Renal pelvis (tissue), 4 donors: ENCODE data around the gene TMEM33. TPM values are rescaled to one million over a fixed set of nuclear protein-coding genes. Genes with fewer than 3 reads are reported as not detected.

Source experiments
- DNase-seq: peaks from one replicate; pipeline ENCODE4 v3.0.0-alpha.2; 2013
- polyA plus RNA-seq, 3 donors: library from polyadenylated mRNA; unstranded; fragments of 120-200 nt; gene quantifications; one replicate each; pipeline ENCODE4 v1.2.1, GENCODE V29; 2013; ENCODE audit not compliant: insufficient read length in 3 of 3

Gene TMEM33
- polyA plus RNA-seq, 3 donors = 41.6 to 49.1 (median 46.8) TPM

GRCh38 chr4:41932988-41933387 is 2.2 kb upstream of the TMEM33 start:
- DNase-seq = no peak

GRCh38 chr4:41933997-41934503 is 1.2 kb upstream of the TMEM33 start:
- DNase-seq = no peak

DNA sequence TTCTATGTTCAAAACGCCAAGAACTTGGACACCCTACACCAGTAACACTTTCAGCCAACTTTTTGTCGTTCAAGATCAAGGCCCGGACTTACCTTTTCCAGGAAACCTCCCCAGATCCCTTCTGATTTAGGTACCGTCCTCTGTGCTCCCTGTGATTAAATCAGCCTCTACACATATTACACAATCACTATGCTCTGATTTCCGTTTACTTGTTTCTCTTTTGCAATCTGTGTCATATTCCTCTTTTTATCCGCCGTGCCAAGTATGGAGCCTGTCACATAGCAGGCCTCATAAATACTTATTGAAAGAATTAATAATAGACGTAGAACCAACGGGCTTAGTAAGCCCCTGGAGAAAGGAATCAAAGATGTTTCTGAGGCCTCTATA is 722 bp upstream of the TMEM33 start:
- no peak for DNase-seq

DNA sequence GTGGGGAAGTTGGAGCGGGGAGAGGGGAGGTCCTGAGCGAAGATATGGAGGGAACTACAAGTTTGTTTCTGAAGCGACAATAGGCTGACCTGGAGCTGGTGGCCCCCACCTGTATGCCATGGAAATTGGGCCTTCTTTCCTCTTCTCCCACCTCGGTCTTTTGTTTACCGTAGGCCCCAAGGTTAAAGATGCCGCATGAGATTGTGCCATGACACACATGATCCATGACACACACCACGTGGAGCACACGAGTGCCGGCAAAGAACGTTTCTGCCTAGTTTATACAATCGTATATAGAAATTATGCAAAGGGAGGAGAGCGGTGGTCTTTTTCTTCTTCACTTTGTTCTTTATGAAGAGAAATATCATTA is 408 bp downstream of the TMEM33 start:
- no peak for DNase-seq

DNA sequence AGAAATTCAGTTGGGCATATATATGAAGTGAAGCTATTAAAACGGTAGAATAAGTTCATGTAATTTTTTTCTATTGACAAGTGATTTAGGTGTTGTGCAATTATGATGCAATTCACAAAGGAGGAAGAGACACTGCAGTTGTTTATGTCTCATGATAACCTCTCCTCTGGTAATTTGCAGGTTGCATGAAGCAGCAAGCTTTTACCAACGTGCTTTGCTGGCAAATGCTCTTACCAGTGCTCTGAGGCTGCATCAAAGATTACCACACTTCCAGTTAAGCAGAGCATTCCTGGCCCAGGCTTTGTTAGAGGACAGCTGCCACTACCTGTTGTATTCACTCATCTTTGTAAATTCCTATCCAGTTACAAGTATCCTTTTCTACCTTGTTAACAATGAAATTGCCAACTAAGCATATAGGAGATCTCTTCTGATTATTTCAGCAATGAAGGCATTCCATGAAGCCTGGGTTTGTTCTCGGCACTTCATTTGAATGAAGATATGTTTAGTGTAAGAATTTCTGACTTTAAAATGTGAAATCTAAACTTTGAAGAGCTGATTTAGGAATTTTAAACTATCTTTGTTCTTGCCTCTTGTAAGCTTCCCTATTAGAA is 3.9 kb downstream of the TMEM33 start:
- no peak for DNase-seq

- no peak for DNase-seq
Measured at GRCh38 chr4:41940834-41941233, 5.6 kb downstream of the TMEM33 start.

- no peak for DNase-seq
Measured at GRCh38 chr4:41943506-41943905, 8.3 kb downstream of the TMEM33 start.

GRCh38 chr4:41944089-41944488 is 8.9 kb downstream of the TMEM33 start:
- DNase-seq = no peak

DNA sequence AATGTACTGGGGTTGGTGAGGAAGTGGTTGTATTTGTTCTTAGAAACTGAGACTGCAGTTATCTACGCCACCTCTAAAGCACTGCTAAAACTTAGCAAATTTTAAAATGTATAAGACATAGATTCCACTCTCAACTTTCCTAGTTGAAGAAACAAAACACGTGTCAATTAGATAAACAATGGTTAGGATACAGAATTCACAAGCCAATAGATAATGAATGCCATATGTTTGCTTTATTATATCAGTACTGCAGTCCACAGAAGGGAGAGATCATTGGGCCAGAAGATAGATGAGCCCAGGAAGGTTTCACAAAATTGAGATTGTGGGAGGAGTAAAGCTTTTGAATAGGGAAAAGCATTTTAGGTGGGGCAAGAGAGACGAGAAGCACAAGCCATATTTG is 14.3 kb downstream of the TMEM33 start:
- no peak for DNase-seq

- no peak for DNase-seq
Measured at GRCh38 chr4:41957634-41958033, 22.4 kb downstream of the TMEM33 start.

DNA sequence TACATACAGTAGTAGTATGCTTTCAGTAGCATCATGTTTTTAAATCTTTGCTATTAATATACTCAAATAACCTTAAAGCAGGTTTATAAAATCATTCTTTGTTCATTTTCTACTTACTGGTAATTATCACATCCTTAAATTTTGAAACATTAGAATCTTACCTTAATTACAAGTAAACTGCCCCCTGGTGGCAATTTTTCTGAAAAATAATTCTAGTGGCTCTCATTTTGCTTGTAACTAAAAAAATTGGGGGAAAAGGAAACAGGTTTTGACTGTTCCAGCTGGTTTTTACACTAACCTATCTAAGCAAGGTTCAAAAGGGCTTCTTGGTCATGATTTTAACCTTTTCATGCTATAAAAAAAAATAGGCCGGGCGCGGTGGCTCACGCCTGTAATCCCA is 27.9 kb downstream of the TMEM33 start:
- no peak for DNase-seq

GRCh38 chr4:41964401-41964800 is 29.2 kb downstream of the TMEM33 start:
- DNase-seq = no peak

GRCh38 chr4:41967392-41967791 is 32.2 kb downstream of the TMEM33 start:
- no peak for DNase-seq

- no peak for DNase-seq
Measured at GRCh38 chr4:41969671-41970070, 34.4 kb downstream of the TMEM33 start.

- no peak for DNase-seq
Measured at GRCh38 chr4:41975341-41975740, 40.1 kb downstream of the TMEM33 start.

GRCh38 chr4:41976775-41977516 is 41.7 kb downstream of the TMEM33 start:
- DNase-seq = no peak

GRCh38 chr4:41977709-41978108 is 42.5 kb downstream of the TMEM33 start:
- DNase-seq = no peak

DNA sequence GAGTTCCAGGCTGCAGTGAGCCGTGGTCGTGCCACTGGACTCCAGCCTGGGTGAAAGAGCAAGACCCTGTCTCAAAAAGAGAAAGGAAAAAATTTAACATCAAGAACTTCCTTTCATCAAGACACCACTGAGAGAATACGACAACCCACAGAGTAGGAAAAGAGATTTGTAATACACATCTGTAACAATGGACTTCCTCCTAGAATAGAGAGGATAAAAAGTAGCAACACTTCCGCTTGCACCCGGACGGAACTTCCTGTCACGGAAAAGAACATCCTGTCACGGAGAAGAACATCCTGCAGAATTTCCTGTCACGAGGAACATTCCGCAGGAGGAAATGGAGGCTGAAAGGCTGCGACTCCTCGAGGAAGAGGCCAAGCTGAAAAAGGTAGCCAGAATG is 46.2 kb downstream of the TMEM33 start, which contains the start of gene DCAF4L1:
TSS of gene DCAF4L1 (plus strand) at position 301 of the 400 bp plus-strand sequence. CDS start at position 338, 37 bp downstream.
- no peak for DNase-seq

DNA sequence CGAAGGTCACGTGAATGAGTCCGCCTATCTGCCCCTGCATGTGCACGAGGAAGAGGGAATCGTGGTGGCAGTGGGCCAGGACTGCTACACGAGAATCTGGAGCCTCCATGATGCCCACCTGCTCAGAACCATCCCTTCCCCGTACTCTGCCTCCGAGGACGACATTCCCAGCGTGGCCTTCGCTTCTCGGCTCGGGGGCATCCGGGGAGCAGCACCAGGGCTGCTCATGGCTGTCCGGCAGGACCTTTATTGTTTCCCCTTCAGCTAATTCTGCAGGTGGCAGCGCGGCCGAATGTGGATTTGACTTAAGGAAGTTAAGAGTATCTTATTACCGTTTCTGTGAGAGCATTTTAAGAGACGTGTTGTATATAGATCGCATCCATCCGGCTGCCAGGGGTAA is 47.5 kb downstream of the TMEM33 start:
- no peak for DNase-seq

GRCh38 chr4:41985151-41985550 is 49.9 kb downstream of the TMEM33 start:
- DNase-seq = no peak

GRCh38 chr4:41989994-41990364 is 54.8 kb downstream of the TMEM33 start:
- DNase-seq = peak; percentile 21

DNA sequence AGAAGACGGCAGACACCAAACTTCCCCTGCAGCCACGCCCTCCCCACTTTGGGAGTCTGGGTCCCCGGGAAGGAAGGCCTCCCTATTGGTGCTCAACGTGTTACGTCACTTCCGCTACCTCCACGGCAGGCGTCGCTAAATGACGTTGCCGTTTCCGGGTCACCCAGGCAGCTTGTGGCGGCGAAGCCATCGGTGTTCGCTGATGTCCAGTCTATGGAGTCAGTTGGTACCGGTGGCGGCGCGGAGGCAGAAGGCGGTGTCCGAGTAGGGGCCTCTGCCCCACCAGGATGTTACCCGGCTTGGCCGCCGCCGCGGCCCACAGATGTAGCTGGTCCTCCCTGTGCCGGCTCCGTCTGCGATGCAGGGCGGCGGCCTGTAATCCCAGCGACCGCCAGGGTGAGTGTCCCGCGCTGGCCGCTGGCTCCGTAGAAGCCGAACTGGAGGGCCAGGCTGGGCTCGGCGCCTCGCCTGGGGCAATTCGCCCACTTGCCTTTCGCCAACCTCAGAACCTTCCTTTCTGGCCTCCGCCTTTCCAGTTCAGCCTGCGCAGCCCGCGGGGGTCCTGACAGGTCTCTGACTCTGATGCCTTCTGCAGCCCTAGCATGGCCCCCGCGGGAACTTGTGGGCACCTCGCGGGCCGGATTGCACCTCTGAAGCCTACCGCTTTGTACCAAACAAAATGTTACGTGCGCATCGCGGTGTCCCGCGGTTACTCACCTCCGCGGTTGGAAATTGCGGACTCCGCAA is 55.3 kb downstream of the TMEM33 start, which contains the start of gene SLC30A9:
TSS of gene SLC30A9 (plus strand) at position 166 of the 747 bp plus-strand sequence. CDS start at position 288, 122 bp downstream.
- DNase-seq = peak; percentile 96
